ENCODE results near the gene SERPINB4.
"Not testable (repeated sequence)": the region's sequence is repeated elsewhere in the genome, so short reads cannot be mapped to it uniquely, and the experiment has no call there.

The SERPINB4 gene

DNA sequence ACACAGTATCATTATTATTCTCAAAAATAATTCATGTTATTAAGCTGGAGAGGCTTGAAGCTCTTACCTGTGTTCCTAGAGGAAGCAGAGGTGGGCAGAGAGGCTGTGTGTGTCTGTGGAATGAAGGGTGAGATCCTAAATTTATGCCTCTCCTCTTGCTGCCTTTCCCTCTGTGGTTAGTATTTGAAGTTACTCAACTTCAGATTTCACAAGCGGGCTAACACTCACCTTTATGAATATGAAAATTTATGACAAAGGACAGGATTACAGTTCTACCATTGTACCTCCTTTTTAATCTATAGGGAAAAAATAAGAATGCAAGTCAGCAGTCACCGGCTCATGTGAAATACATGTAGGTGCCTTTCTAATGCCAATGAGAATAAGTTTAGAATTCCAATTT, at the start of gene SERPINB4:
Gene SERPINB4, minus strand, starts transcription at position 115 of the 400 bp plus-strand sequence. CDS start 679 bp downstream, outside the sequence.
- H3K9me3 ChIP-seq (ENCODE audit: low read length); H3K27me3 ChIP-seq (ENCODE audit: control insufficient read depth in 1 of 2, insufficient read depth in 2 of 2, low read length in 2 of 2); H3K4me1 ChIP-seq (ENCODE audit: insufficient read depth, low read length); H3K4me3 ChIP-seq (ENCODE audit: low read depth in 1 of 2, low read length in 2 of 2); H3K36me3 ChIP-seq (ENCODE audit: insufficient read depth, low read length); H3K27ac ChIP-seq (ENCODE audit: low read depth, low read length); H3K9ac ChIP-seq (ENCODE audit: low read length): not testable (repeated sequence)

- Histone ChIP-seq H3K36me3 (ENCODE audit: insufficient read depth, low read length) (no peaks in the 10 kb centered on the region), H3K4me1 (ENCODE audit: insufficient read depth, low read length) (no peaks in the 10 kb centered on the region), H3K9me3 (ENCODE audit: low read length) (no peaks in the 10 kb centered on the region), H3K27ac (ENCODE audit: low read depth, low read length) (no peak overlapping the region), H3K4me3 (ENCODE audit: low read depth in 1 of 2, low read length in 2 of 2) (no peak overlapping the region), H3K27me3 (ENCODE audit: control insufficient read depth in 1 of 2, insufficient read depth in 2 of 2, low read length in 2 of 2) (no peaks in the 10 kb centered on the region), H3K9ac (ENCODE audit: low read length) (no peak overlapping the region)
Measured at GRCh38 chr18:63689064-63689463, 45.0 kb upstream of the SERPINB4 start.

DNA sequence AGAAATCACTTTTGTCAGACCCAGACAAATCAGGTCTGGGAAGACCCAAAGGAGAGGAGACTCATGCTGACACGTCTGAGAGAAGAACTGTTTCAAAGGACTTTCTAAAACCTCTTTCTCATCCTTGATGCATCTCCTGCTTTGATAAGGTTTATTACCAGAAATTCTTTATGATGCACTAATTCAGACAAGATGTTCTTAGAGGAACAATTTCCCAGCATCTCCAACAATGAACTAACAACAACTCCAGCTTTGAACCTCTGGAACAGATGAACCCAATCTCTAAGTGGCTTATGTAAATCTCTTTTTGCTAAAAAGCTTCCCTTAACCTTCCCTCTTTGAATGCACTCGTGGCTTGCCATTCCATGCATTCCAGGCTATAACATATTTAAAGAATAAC, 42.8 kb upstream of the SERPINB4 start:
- Histone ChIP-seq H3K27me3 (ENCODE audit: control insufficient read depth in 1 of 2, insufficient read depth in 2 of 2, low read length in 2 of 2) (no peaks in the 10 kb centered on the region), H3K36me3 (ENCODE audit: insufficient read depth, low read length) (no peaks in the 10 kb centered on the region), H3K27ac (ENCODE audit: low read depth, low read length) (no peak overlapping the region)

GRCh38 chr18:63684718-63685117, 40.7 kb upstream of the SERPINB4 start:
- H3K27ac ChIP-seq (ENCODE audit: low read depth, low read length): no peak overlapping the region
- no peaks in the 10 kb centered on the region for H3K27me3 ChIP-seq (ENCODE audit: control insufficient read depth in 1 of 2, insufficient read depth in 2 of 2, low read length in 2 of 2)
- H3K4me3 ChIP-seq (ENCODE audit: low read depth in 1 of 2, low read length in 2 of 2): no peak overlapping the region
- H3K36me3 ChIP-seq (ENCODE audit: insufficient read depth, low read length): no peaks in the 10 kb centered on the region
- H3K4me1 ChIP-seq (ENCODE audit: insufficient read depth, low read length): peaks cover 7% of the 10 kb centered on the region
- no peak overlapping the region for H3K9ac ChIP-seq (ENCODE audit: low read length)
- no peaks in the 10 kb centered on the region for H3K9me3 ChIP-seq (ENCODE audit: low read length)

More for the DNA sequence above, 42.8 kb upstream of the SERPINB4 start:
- H3K4me3 ChIP-seq (ENCODE audit: low read depth in 1 of 2, low read length in 2 of 2): no peak overlapping the region
- H3K9ac ChIP-seq (ENCODE audit: low read length): no peak overlapping the region
- peaks cover 2% of the 10 kb centered on the region for H3K4me1 ChIP-seq (ENCODE audit: insufficient read depth, low read length)
- H3K9me3 ChIP-seq (ENCODE audit: low read length): no peaks in the 10 kb centered on the region

GRCh38 chr18:63683890-63684289, 39.8 kb upstream of the SERPINB4 start:
- Histone ChIP-seq H3K9ac (ENCODE audit: low read length) (no peak overlapping the region), H3K36me3 (ENCODE audit: insufficient read depth, low read length) (no peaks in the 10 kb centered on the region), H3K4me3 (ENCODE audit: low read depth in 1 of 2, low read length in 2 of 2) (no peak overlapping the region), H3K4me1 (ENCODE audit: insufficient read depth, low read length) (peaks cover 7% of the 10 kb centered on the region), H3K27me3 (ENCODE audit: control insufficient read depth in 1 of 2, insufficient read depth in 2 of 2, low read length in 2 of 2) (no peaks in the 10 kb centered on the region), H3K9me3 (ENCODE audit: low read length) (no peaks in the 10 kb centered on the region), H3K27ac (ENCODE audit: low read depth, low read length) (no peak overlapping the region)

GRCh38 chr18:63683152-63683551, 39.1 kb upstream of the SERPINB4 start:
- Histone ChIP-seq H3K9me3 (ENCODE audit: low read length) (no peaks in the 10 kb centered on the region), H3K27me3 (ENCODE audit: control insufficient read depth in 1 of 2, insufficient read depth in 2 of 2, low read length in 2 of 2) (no peaks in the 10 kb centered on the region), H3K4me3 (ENCODE audit: low read depth in 1 of 2, low read length in 2 of 2) (no peak overlapping the region), H3K36me3 (ENCODE audit: insufficient read depth, low read length) (no peaks in the 10 kb centered on the region), H3K9ac (ENCODE audit: low read length) (no peak overlapping the region), H3K27ac (ENCODE audit: low read depth, low read length) (no peak overlapping the region), H3K4me1 (ENCODE audit: insufficient read depth, low read length) (peaks cover 7% of the 10 kb centered on the region)

DNA sequence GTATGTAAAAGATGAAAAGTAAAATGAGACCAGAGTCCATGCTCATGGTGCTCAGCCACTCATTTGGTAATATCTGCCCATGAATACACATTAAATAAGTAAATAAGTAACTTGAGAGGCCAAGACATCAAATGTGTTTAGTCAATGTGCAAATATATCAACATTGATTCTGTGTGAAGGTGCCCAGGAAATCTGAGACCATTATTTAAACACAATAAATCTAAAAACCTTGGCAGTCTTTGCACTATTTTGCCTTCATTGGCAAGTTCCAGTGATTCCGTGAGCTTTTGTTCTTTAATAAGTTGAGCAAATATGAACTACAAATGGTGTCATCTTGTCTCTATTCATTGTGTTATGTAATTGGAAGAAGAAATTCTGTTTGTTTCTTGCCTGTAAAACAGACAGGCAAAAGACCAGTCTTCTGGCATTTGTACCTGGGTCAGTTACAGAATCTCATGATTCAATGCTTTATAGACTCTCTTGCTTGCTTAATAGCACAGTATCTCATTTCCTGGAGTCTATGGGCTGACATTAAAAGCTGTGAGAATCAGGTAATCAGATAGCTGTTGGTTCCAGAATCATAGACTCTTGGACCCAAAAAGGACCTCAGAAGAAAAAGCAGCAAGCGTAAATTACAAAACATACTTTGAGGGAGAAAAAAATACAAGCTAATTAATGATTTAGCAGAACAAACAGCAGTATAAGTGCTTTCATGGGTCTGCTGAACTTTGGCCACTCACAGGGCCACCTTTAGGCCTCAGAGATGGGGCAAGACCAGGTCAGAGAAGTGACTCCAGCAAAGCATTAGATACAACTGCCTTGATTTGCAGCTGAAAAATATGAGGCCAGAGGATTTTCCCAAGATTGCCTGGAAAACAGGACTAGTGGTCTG, 37.6 kb upstream of the SERPINB4 start:
- no peaks in the 10 kb centered on the region for H3K27me3 ChIP-seq (ENCODE audit: control insufficient read depth in 1 of 2, insufficient read depth in 2 of 2, low read length in 2 of 2)
- no peaks in the 10 kb centered on the region for H3K9me3 ChIP-seq (ENCODE audit: low read length)
- H3K9ac ChIP-seq (ENCODE audit: low read length): no peak overlapping the region
- no peak overlapping the region for H3K27ac ChIP-seq (ENCODE audit: low read depth, low read length)
- peaks cover 7% of the 10 kb centered on the region for H3K4me1 ChIP-seq (ENCODE audit: insufficient read depth, low read length)
- no peaks in the 10 kb centered on the region for H3K36me3 ChIP-seq (ENCODE audit: insufficient read depth, low read length)
- H3K4me3 ChIP-seq (ENCODE audit: low read depth in 1 of 2, low read length in 2 of 2): no peak overlapping the region

DNA sequence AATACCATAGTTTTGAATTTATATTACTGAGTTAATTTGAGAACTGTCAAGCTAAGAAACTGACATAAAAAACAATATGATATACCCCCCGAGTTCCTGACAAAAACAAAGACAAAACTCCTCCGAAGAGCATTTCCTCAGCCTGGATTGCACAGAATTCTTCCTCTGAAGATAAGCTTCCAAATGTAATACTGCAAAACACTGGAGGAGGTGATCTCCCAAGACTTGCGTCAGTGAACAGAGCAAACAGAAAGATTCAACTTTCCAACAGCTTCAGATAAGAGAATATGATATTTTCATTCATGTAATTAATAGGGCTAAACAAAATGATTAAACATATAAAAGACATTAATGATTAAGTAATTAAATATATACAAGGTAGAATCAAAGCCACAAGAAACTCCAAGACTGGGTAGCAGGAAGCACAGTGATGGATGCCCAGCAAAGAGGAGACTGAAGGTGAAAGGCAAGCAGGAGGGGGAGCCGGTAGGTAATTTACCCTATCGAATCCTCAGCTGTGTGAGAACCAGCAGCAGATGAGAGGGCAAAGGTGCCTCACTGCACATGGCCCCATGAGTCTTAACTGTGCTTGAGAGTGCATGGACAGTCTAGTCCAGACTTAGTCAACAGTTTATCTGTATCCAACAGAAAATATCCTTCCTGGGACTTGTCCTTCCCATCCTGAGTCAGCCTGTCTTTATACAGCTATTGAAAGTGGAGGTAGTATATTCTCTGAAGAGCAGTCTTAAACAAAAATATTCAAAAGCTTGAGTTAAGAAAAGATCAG, 36.0 kb upstream of the SERPINB4 start:
- Histone ChIP-seq H3K4me3 (ENCODE audit: low read depth in 1 of 2, low read length in 2 of 2) (no peak overlapping the region), H3K9me3 (ENCODE audit: low read length) (no peaks in the 10 kb centered on the region), H3K36me3 (ENCODE audit: insufficient read depth, low read length) (no peaks in the 10 kb centered on the region), H3K27me3 (ENCODE audit: control insufficient read depth in 1 of 2, insufficient read depth in 2 of 2, low read length in 2 of 2) (no peaks in the 10 kb centered on the region), H3K27ac (ENCODE audit: low read depth, low read length) (no peak overlapping the region), H3K4me1 (ENCODE audit: insufficient read depth, low read length) (peaks cover 7% of the 10 kb centered on the region), H3K9ac (ENCODE audit: low read length) (no peak overlapping the region)

GRCh38 chr18:63677500-63678225, 33.6 kb upstream of the SERPINB4 start:
- H3K9ac ChIP-seq (ENCODE audit: low read length): no peak overlapping the region
- no peak overlapping the region for H3K4me3 ChIP-seq (ENCODE audit: low read depth in 1 of 2, low read length in 2 of 2)
- H3K36me3 ChIP-seq (ENCODE audit: insufficient read depth, low read length): no peaks in the 10 kb centered on the region
- H3K27ac ChIP-seq (ENCODE audit: low read depth, low read length): no peak overlapping the region
- H3K4me1 ChIP-seq (ENCODE audit: insufficient read depth, low read length): peaks cover 7% of the 10 kb centered on the region
- H3K27me3 ChIP-seq (ENCODE audit: control insufficient read depth in 1 of 2, insufficient read depth in 2 of 2, low read length in 2 of 2): no peaks in the 10 kb centered on the region
- H3K9me3 ChIP-seq (ENCODE audit: low read length): no peaks in the 10 kb centered on the region

- H3K27me3 ChIP-seq (ENCODE audit: control insufficient read depth in 1 of 2, insufficient read depth in 2 of 2, low read length in 2 of 2): no peaks in the 10 kb centered on the region
- H3K4me1 ChIP-seq (ENCODE audit: insufficient read depth, low read length): peaks cover 4% of the 10 kb centered on the region
- no peaks in the 10 kb centered on the region for H3K36me3 ChIP-seq (ENCODE audit: insufficient read depth, low read length)
- H3K27ac ChIP-seq (ENCODE audit: low read depth, low read length): no peak overlapping the region
- no peaks in the 10 kb centered on the region for H3K9me3 ChIP-seq (ENCODE audit: low read length)
- no peak overlapping the region for H3K9ac ChIP-seq (ENCODE audit: low read length)
- H3K4me3 ChIP-seq (ENCODE audit: low read depth in 1 of 2, low read length in 2 of 2): no peak overlapping the region
Measured at GRCh38 chr18:63676526-63677323, 32.7 kb upstream of the SERPINB4 start.

Measured in muscle layer of colon (tissue), 2 donors.